GM23338 (cell line): ENCODE results near the gene ELMOD3.

Experiments
- CTCF ChIP-seq, 2 experiments: fragments of 200-600 bp in 1 of 2; sonication (generic) in 1 of 2; conservative IDR thresholded peaks; 2 replicates each; pipeline versions ENCODE4 v1.5.1 to v1.6.1; 2016 to 2017; ENCODE audit warnings: antibody characterized with exemption in 2 of 2, low read depth in 2 of 2, mild to moderate bottlenecking in 2 of 2, moderate library complexity in 1 of 2
- EZH2phosphoT487 ChIP-seq: fragments of 200-600 bp; sonication (generic); IDR thresholded peaks from one replicate; pipeline ENCODE4 v1.8.1; 2018; ENCODE audit warnings: antibody characterized with exemption; ENCODE audit not compliant: unreplicated experiment
- TF ChIP-seq, protein P1 (sequence below): IDR thresholded peaks from 2 replicates; pipeline ENCODE4 v1.6.1; 2016; ENCODE audit warnings: antibody characterized with exemption

- no peak for TF ChIP-seq CTCF (conservative IDR thresholded peaks at IDR 0.05; ENCODE audit: low read depth in 2 of 2)
- TF ChIP-seq, protein P1, sequence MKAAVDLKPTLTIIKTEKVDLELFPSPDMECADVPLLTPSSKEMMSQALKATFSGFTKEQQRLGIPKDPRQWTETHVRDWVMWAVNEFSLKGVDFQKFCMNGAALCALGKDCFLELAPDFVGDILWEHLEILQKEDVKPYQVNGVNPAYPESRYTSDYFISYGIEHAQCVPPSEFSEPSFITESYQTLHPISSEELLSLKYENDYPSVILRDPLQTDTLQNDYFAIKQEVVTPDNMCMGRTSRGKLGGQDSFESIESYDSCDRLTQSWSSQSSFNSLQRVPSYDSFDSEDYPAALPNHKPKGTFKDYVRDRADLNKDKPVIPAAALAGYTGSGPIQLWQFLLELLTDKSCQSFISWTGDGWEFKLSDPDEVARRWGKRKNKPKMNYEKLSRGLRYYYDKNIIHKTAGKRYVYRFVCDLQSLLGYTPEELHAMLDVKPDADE = no peak
- TF ChIP-seq EZH2phosphoT487 = no peak
These were observed 59.2 kb downstream of the ELMOD3 start for GRCh38 chr2:85413592-85414420.
